K562 (cell line): Measurements from ENCODE around the gene DMAC2L. TPM values are rescaled to one million over a fixed set of nuclear protein-coding genes. Genes with fewer than 3 reads are reported as not detected.

ENCODE experiments used
- ATAC-seq: fragments of 200-7000 bp; cut with Tn5 transposase; 3 replicates; pipeline ENCODE4 v1.9.1; 2020; ENCODE audit warnings: moderate library complexity
- BruUV-seq: library from RNA; stranded (reverse); fragments of 400-500 nt; replicated peaks from 2 replicates; lab custom pipeline; 2021; lab: Mats Ljungman, UMichigan
- CTCF ChIA-PET: fragments of 300-600 bp; formaldehyde crosslinking; extraction: SDS; loops from one replicate; lab custom pipeline; 2021; ENCODE audit warnings: low intra/inter-chr PET ratio; lab: Yijun Ruan, JAX
- POLR2A ChIA-PET: fragments of 300-600, 350-650 bp; sonication (Branson Sonifier 250); formaldehyde crosslinking; extraction: SDS; loops from one replicate; lab custom pipeline; 2021; ENCODE audit warnings: antibody characterized with exemption, inconsistent platforms; lab: Yijun Ruan, JAX
- DNase-seq, 4 experiments: peaks; one replicate each; pipeline versions ENCODE4 v3.0.0 to v3.0.0-alpha.2; 2011 to 2018; ENCODE audit warnings: low spot score in 3 of 4, mixed read lengths in 3 of 4; ENCODE audit errors: extremely low read depth in 1 of 4
- FAIRE-seq: peaks from 2 replicates; lab custom pipeline; 2011; peaks lifted over from hg19 to GRCh38; lab: Jason Lieb, UNC
- H2AFZ ChIP-seq: 2 replicates; pipeline ENCODE4 v1.6.0; 2011; ENCODE audit warnings: low read depth, low read length, control low read depth, inconsistent platforms
- H3K27ac ChIP-seq: fragments of 200-600 bp; 3 replicates; pipeline ENCODE4 v1.8.0; 2011; ENCODE audit warnings: low read depth, mild to moderate bottlenecking, control low read depth, inconsistent platforms, low read length, moderate library complexity, mixed read lengths; ENCODE audit errors: extremely low read depth
- H3K27me3 ChIP-seq, 2 experiments: fragments of 300-600 bp in 1 of 2; 2 replicates in 1 of 2; 3 replicates in 1 of 2; pipeline versions ENCODE4 v1.6.0 to v1.8.0; 2011; ENCODE audit warnings: inconsistent platforms in 2 of 2, low read length in 2 of 2, mild to moderate bottlenecking in 1 of 2, mixed read lengths in 1 of 2, moderate library complexity in 1 of 2; ENCODE audit not compliant: control insufficient read depth in 2 of 2, insufficient read depth in 2 of 2
- H3K36me3 ChIP-seq: fragments of 300-600 bp; 3 replicates; pipeline ENCODE4 v1.8.0; 2011; ENCODE audit warnings: mild to moderate bottlenecking, low read length, inconsistent platforms; ENCODE audit not compliant: control insufficient read depth, insufficient read depth
- H3K4me1 ChIP-seq, 2 experiments: fragments of 200-600 bp in 1 of 2; replicated peaks in 1 of 2; 2 replicates in 1 of 2; 3 replicates in 1 of 2; pipeline versions ENCODE4 v1.5.1 to v1.8.0; 2011; ENCODE audit warnings: inconsistent platforms in 2 of 2, low read length in 2 of 2, mild to moderate bottlenecking in 1 of 2, mixed read lengths in 1 of 2, moderate library complexity in 1 of 2; ENCODE audit not compliant: control insufficient read depth in 2 of 2, insufficient read depth in 2 of 2
- H3K4me2 ChIP-seq: 2 replicates; pipeline ENCODE4 v1.6.1; 2011; ENCODE audit warnings: low read length, control low read depth, inconsistent platforms, mixed read lengths; ENCODE audit not compliant: insufficient read depth
- H3K4me3 ChIP-seq: fragments of 200-600 bp; sonication (generic), shearing (Covaris generic); 2 replicates; pipeline ENCODE4 v1.5.1; 2016; ENCODE audit warnings: control low read depth, inconsistent platforms
- H3K79me2 ChIP-seq: fragments of 200-600 bp; 3 replicates; pipeline ENCODE4 v1.8.0; 2011; ENCODE audit warnings: low read length, inconsistent platforms; ENCODE audit not compliant: control insufficient read depth, insufficient read depth
- H3K9ac ChIP-seq, 2 experiments: 2 replicates each; pipeline versions ENCODE4 v1.6.0 to v1.6.1; 2011; ENCODE audit warnings: low read depth in 2 of 2, low read length in 2 of 2, control low read depth in 1 of 2, inconsistent platforms in 1 of 2, mild to moderate bottlenecking in 1 of 2, mixed read lengths in 1 of 2; ENCODE audit not compliant: insufficient read depth in 1 of 2
- H3K9me1 ChIP-seq: one replicate; pipeline ENCODE4 v1.6.0; 2011; ENCODE audit warnings: inconsistent platforms, mild to moderate bottlenecking, low read length, moderate library complexity; ENCODE audit not compliant: control insufficient read depth, insufficient read depth
- H3K9me3 ChIP-seq: replicated peaks from 2 replicates; pipeline ENCODE4 v1.5.1; 2011; ENCODE audit warnings: low read depth, low read length, inconsistent platforms; ENCODE audit not compliant: control insufficient read depth, insufficient read depth
- H4K20me1 ChIP-seq: replicated peaks from 2 replicates; pipeline ENCODE4 v1.6.1; 2011; ENCODE audit warnings: low read length, inconsistent platforms, mixed read lengths; ENCODE audit not compliant: control insufficient read depth, insufficient read depth
- CBX5 ChIP-seq: IDR thresholded peaks from 2 replicates; pipeline ENCODE4 v1.6.1; 2014; ENCODE audit warnings: low read depth, borderline replicate concordance
- CTBP1 ChIP-seq: fragments of 450-650 bp; IDR thresholded peaks from 2 replicates; pipeline ENCODE4 v1.6.1; 2016; ENCODE audit warnings: borderline replicate concordance
- EZH2 ChIP-seq: IDR thresholded peaks from 2 replicates; pipeline ENCODE4 v1.6.1; 2012; ENCODE audit warnings: low read depth, mild to moderate bottlenecking, inconsistent platforms, low read length, borderline replicate concordance
- FOXJ2 ChIP-seq: fragments of 200-800 bp; sonication (Bioruptor generic); IDR thresholded peaks from 2 replicates; pipeline ENCODE4 v1.6.1; 2016; ENCODE audit warnings: missing genetic modification characterization, missing compliant biosample characterization
- POU5F1 ChIP-seq: fragments of 150-350 bp; IDR thresholded peaks from 2 replicates; pipeline ENCODE4 v1.6.1; 2014; ENCODE audit warnings: borderline replicate concordance, low read length, low read depth, mild to moderate bottlenecking; ENCODE audit not compliant: partially characterized antibody
- ZNF407 ChIP-seq: fragments of 450-650 bp; IDR thresholded peaks from 2 replicates; pipeline ENCODE4 v1.6.1; 2016; ENCODE audit warnings: low read depth
- ZNF583 ChIP-seq: fragments of 250-450 bp; sonication (Bioruptor Pico); IDR thresholded peaks from 2 replicates; pipeline ENCODE4 v1.4.0; 2020
- WGBS: fragments of 100-300 bp; shearing (Covaris generic); methylation state at CpG from one replicate; pipeline ENCODE4 v1.1.6; 2016; ENCODE audit warnings: low coverage, mixed read lengths; ENCODE audit not compliant: insufficient coverage; ENCODE audit errors: missing lambda C conversion rate; 5-methylcytosine and 5-hydroxymethylcytosine counted together
- in situ Hi-C: fragments of 300-500 bp; cut with MboI; formaldehyde crosslinking; loops from 4 replicates; pipeline ENCODE4 v1.15.0; 2018; ENCODE audit warnings: inconsistent platforms, mixed read lengths
- intact Hi-C: fragments of 100-400 bp; cut with micrococcal nuclease; formaldehyde crosslinking; loops from 2 replicates; pipeline ENCODE4 v1.14.2; 2022
- polyA plus RNA-seq, 8 experiments: library from polyadenylated mRNA; depleted of rRNA in 4 of 8; stranded (reverse) in 5 of 8; unstranded in 3 of 8; fragments of >200 nt; fragmentation: Nextera tagmentation in 2 of 8; fragmentation: Illumina TruSeq in 1 of 8; extraction: Ambion mirVana in 2 of 8; extraction: Trizol in 1 of 8; gene quantifications; 2 replicates each; pipeline versions ENCODE4 v1.2.1 to v1.2.3, GENCODE V29; 2011 to 2014; ENCODE audit warnings: inconsistent platforms in 1 of 8, missing spikeins in 1 of 8
- total RNA-seq, 7 experiments: library from RNA; depleted of rRNA in 6 of 7; stranded (reverse); fragments of >200 nt in 6 of 7; fragmentation: Illumina TruSeq in 2 of 7; extraction: Trizol in 2 of 7; gene quantifications; 2 replicates each; pipeline versions ENCODE4 v1.2.1 to v1.2.3, GENCODE V29; 2011 to 2021; ENCODE audit warnings: low replicate concordance in 1 of 7

Gene DMAC2L
- total and polyA plus RNA-seq, 9 of the 15 experiments (the other 6 are each of a cell fraction or from before 2014, with no cell fraction given): 4.0 to 37.2 (median 9.3) TPM

- in situ Hi-C loops: loop anchor here (25.0 kb wide), 1 partner anchor 449 kb away; no protein-coding TSS in a partner anchor
- no peaks in the 10 kb centered on the region for H3K9me1 ChIP-seq
- BruUV-seq: no TSS peak
- ChIA-PET CTCF (no interaction called here), POLR2A (no interaction called here)
- peaks cover 7% of the 10 kb centered on the region; the same call in 1 of the 3 replicates for H3K36me3 ChIP-seq
- H3K4me3 ChIP-seq: no peak overlapping the region
- 42% methylated on average over 2 of the region's 2 CpGs for WGBS
- no peaks in the 10 kb centered on the region for H3K9me3 ChIP-seq
- no peak for FAIRE-seq
- peaks cover 0 to 13% of the 10 kb centered on the region in 2 experiments; a peak in 3 of 5 replicates for H3K4me1 ChIP-seq
- TF ChIP-seq CBX5: no peak
- no peak for TF ChIP-seq POU5F1
- TF ChIP-seq CTBP1: no peak
- no peak for TF ChIP-seq FOXJ2
- TF ChIP-seq, all 486 proteins: peak for 0
- Histone ChIP-seq H3K4me2 (no peak overlapping the region), H3K27ac (no peak overlapping the region), H2AFZ (no peak overlapping the region), H3K9ac (no peak overlapping the region; a peak in 1 of 4 replicates), H4K20me1 (no peaks in the 10 kb centered on the region), H3K79me2 (no peaks in the 10 kb centered on the region), H3K27me3 (no peaks in the 10 kb centered on the region)
- ATAC-seq (no peak), DNase-seq (no peak)
- intact Hi-C loops: no loop called here
Observed at GRCh38 chr14:50338587-50338986, 26.5 kb downstream of the DMAC2L start.

- Histone ChIP-seq H3K4me1 (peaks cover 0 to 16% of the 10 kb centered on the region in 2 experiments; a peak in 3 of 5 replicates), H4K20me1 (no peaks in the 10 kb centered on the region), H3K9me3 (no peaks in the 10 kb centered on the region), H3K79me2 (no peaks in the 10 kb centered on the region), H3K27me3 (no peaks in the 10 kb centered on the region), H3K4me2 (no peak overlapping the region), H3K9ac (no peak overlapping the region), H3K9me1 (no peaks in the 10 kb centered on the region), H3K27ac (no peak overlapping the region), H2AFZ (no peak overlapping the region), H3K36me3 (peaks cover 7% of the 10 kb centered on the region; the same call in 1 of the 3 replicates), H3K4me3 (no peak overlapping the region)
- WGBS: 43% methylated on average over 2 of the region's 3 CpGs
- intact Hi-C loops (no loop called here), in situ Hi-C loops (loop anchor here (25.0 kb wide), 1 partner anchor 448 kb away; no protein-coding TSS in a partner anchor)
- POLR2A ChIA-PET: interaction anchor here (0.6 kb wide), 1 partner anchor 9 kb away, joined by 3 read pairs; no protein-coding TSS in a partner anchor
- DNase-seq: no peak
- BruUV-seq: no TSS peak
- ATAC-seq: no peak
- CTCF ChIA-PET: no interaction called here
- no peak for FAIRE-seq
- TF ChIP-seq ZNF407 (no peak), EZH2 (no peak), ZNF583 (CRISPR knock-in tag) (no peak)
Observed at GRCh38 chr14:50339178-50339804, 27.2 kb downstream of the DMAC2L start.
